B cell (primary cell): Measurements from ENCODE around the gene TMEM154. TPM values are rescaled to one million over a fixed set of nuclear protein-coding genes. Genes with fewer than 3 reads are reported as not detected.

Experiments
- ATAC-seq: fragments of 200-7000 bp; cut with Tn5 transposase; one replicate; pipeline ENCODE4 v1.10.0; 2021; ENCODE audit warnings: low read depth, mild to moderate bottlenecking, moderate number of reproducible peaks, moderate library complexity
- CTCF ChIA-PET: fragments of 350-600 bp; sonication (Branson Sonifier 250); formaldehyde crosslinking; loops from one replicate; lab custom pipeline; 2021; ENCODE audit warnings: antibody characterized with exemption, inconsistent platforms; lab: Charles Lee
- POLR2A ChIA-PET: fragments of 350-600 bp; sonication (Branson Sonifier 250); formaldehyde crosslinking; loops from one replicate; lab custom pipeline; 2021; ENCODE audit warnings: antibody characterized with exemption; lab: Charles Lee
- DNase-seq: peaks from one replicate; pipeline ENCODE4 v3.0.0; 2013
- H2AFZ ChIP-seq: 2 replicates; pipeline ENCODE4 v1.6.1; 2012; ENCODE audit warnings: mild to moderate bottlenecking, low read depth, low read length; ENCODE audit not compliant: insufficient read depth, poor library complexity, severe bottlenecking
- H3K27ac ChIP-seq, 2 donors: 1 replicate in 1 of 2; 2 replicates in 1 of 2; pipeline ENCODE4 v1.5.1; 2012 to 2013; ENCODE audit warnings: low read length in 2 of 2, mild to moderate bottlenecking in 2 of 2, moderate library complexity in 1 of 2
- H3K27me3 ChIP-seq, 4 experiments: fragments of 200-600 bp in 1 of 4; sonication (generic) in 1 of 4; replicated peaks in 1 of 4; 1 replicate in 2 of 4; 2 replicates in 2 of 4; pipeline versions ENCODE4 v1.6.1 to v1.7.0; 2013 to 2016; ENCODE audit warnings: low read length in 3 of 4, mild to moderate bottlenecking in 2 of 4, mixed read lengths in 1 of 4, moderate library complexity in 1 of 4; ENCODE audit not compliant: insufficient read depth in 4 of 4, control insufficient read depth in 3 of 4; ENCODE audit errors: control extremely low read depth in 1 of 4
- H3K36me3 ChIP-seq, 2 experiments: replicated peaks in 1 of 2; 1 replicate in 1 of 2; 2 replicates in 1 of 2; pipeline versions ENCODE4 v1.6.1 to v1.7.1; 2013; ENCODE audit warnings: low read length in 1 of 2; ENCODE audit not compliant: insufficient read depth in 2 of 2, control insufficient read depth in 1 of 2; ENCODE audit errors: control extremely low read depth in 1 of 2, extremely low read depth in 1 of 2
- H3K4me1 ChIP-seq, 2 donors: fragments of 200-600 bp in 1 of 2; sonication (generic) in 1 of 2; 1 replicate in 1 of 2; 2 replicates in 1 of 2; pipeline versions ENCODE4 v1.5.1 to v1.6.1; 2013 to 2017; ENCODE audit warnings: low read length in 2 of 2; ENCODE audit not compliant: control insufficient read depth in 2 of 2, insufficient read depth in 2 of 2
- H3K4me2 ChIP-seq: replicated peaks from 2 replicates; pipeline ENCODE3; 2012; ENCODE audit warnings: mild to moderate bottlenecking, low read depth, low read length; ENCODE audit not compliant: poor library complexity, severe bottlenecking
- H3K4me3 ChIP-seq, 5 experiments: fragments of 200-600 bp in 1 of 5; sonication (generic) in 1 of 5; 1 replicate in 3 of 5; 2 replicates in 2 of 5; pipeline versions ENCODE4 v1.5.1 to v1.7.0; 2011 to 2016; ENCODE audit warnings: low read length in 4 of 5, mild to moderate bottlenecking in 4 of 5, low read depth in 2 of 5, control low read depth in 1 of 5, moderate library complexity in 1 of 5; ENCODE audit not compliant: insufficient read depth in 1 of 5; ENCODE audit errors: control extremely low read depth in 1 of 5, extremely low read depth in 1 of 5
- H3K79me2 ChIP-seq: fragments of 200-600 bp; sonication (generic); one replicate; pipeline ENCODE4 v1.6.0; 2016; ENCODE audit warnings: low read length; ENCODE audit not compliant: control insufficient read depth, insufficient read depth
- H3K9ac ChIP-seq: fragments of 200-600 bp; sonication (generic); 2 replicates; pipeline ENCODE4 v1.6.1; 2017; ENCODE audit warnings: mild to moderate bottlenecking, low read length, moderate library complexity
- H3K9me3 ChIP-seq, 3 donors: one replicate each; pipeline versions ENCODE4 v1.6.1 to v1.7.1; 2013; ENCODE audit warnings: low read length in 2 of 3; ENCODE audit not compliant: control insufficient read depth in 2 of 3, insufficient read depth in 1 of 3; ENCODE audit errors: control extremely low read depth in 1 of 3
- H4K20me1 ChIP-seq: 2 replicates; pipeline ENCODE4 v1.6.0; 2012; ENCODE audit warnings: mild to moderate bottlenecking, low read length; ENCODE audit not compliant: insufficient read depth, control insufficient read depth, poor library complexity, severe bottlenecking
- H3K27ac Mint-ChIP-seq: one replicate; pipeline ENCODE4 v1.8.0; 2021; ENCODE audit warnings: mixed read lengths
- H3K27me3 Mint-ChIP-seq: one replicate; pipeline ENCODE4 v1.8.0; 2021; ENCODE audit warnings: mixed read lengths
- H3K4me1 Mint-ChIP-seq: one replicate; pipeline ENCODE4 v1.8.0; 2021; ENCODE audit warnings: mixed read lengths
- H3K4me3 Mint-ChIP-seq: one replicate; pipeline ENCODE4 v1.8.0; 2021; ENCODE audit warnings: mixed read lengths
- H3K9me3 Mint-ChIP-seq: one replicate; pipeline ENCODE4 v1.8.0; 2022; ENCODE audit warnings: mixed read lengths; ENCODE audit not compliant: insufficient read depth
- CTCF ChIP-seq: fragments of 200-600 bp; IDR thresholded peaks from one replicate; pipeline ENCODE4 v1.8.0; 2022; ENCODE audit warnings: antibody characterized with exemption, mild to moderate bottlenecking
- EZH2 ChIP-seq: IDR thresholded peaks from 2 replicates; pipeline ENCODE4 v1.6.1; 2012; ENCODE audit warnings: borderline replicate concordance, low read depth, mild to moderate bottlenecking, moderate library complexity, low read length; ENCODE audit not compliant: insufficient read depth, poor library complexity, severe bottlenecking
- WGBS: methylation state at CpG from one replicate; pipeline ENCODE4 v1.1.5; 2013; ENCODE audit warnings: missing lambda C conversion rate; ENCODE audit not compliant: insufficient coverage; 5-methylcytosine and 5-hydroxymethylcytosine counted together
- intact Hi-C: fragments of 100-400 bp; cut with micrococcal nuclease; formaldehyde crosslinking; loops from one replicate; pipeline ENCODE4 v1.10.0; 2022
- polyA plus RNA-seq: library from polyadenylated mRNA; depleted of rRNA; stranded (reverse); fragments of >200 nt; gene quantifications from 2 replicates; pipeline ENCODE4 v1.2.3, GENCODE V29; 2012
- total RNA-seq, 2 donors: library from RNA; stranded (reverse); fragments of 120-200 nt in 1 of 2; gene quantifications; 1 replicate in 1 of 2; 2 replicates in 1 of 2; pipeline versions ENCODE4 v1.2.3 to v1.2.4, GENCODE V29; 2013 to 2022

The TMEM154 gene
- total and polyA plus RNA-seq, 2 donors (not counting 1 experiment from before 2014, with no cell fraction given): 20.1 to 99.1 TPM

- Mint-ChIP-seq H3K27me3 (no peaks in the 10 kb centered on the region), H3K27ac (peak overlapping the region; percentile 89), H3K4me3 (peak overlapping the region; percentile 81), H3K4me1 (peaks cover 76% of the 10 kb centered on the region), H3K9me3 (peaks cover 9% of the 10 kb centered on the region)
- ChIA-PET CTCF (interaction anchor here (0.9 kb wide), 1 partner anchor 19 kb away, joined by 3 read pairs; no protein-coding TSS in a partner anchor), POLR2A (interaction anchor here (0.6 kb wide), 1 partner anchor 16 kb away, joined by 9 read pairs; no protein-coding TSS in a partner anchor)
- Histone ChIP-seq H3K36me3 (peaks cover 2 to 11% of the 10 kb centered on the region in 2 experiments), H3K4me2 (peak overlapping the region; percentile 72), H3K9ac (no peak overlapping the region), H3K4me1 (peaks cover 73% of the 10 kb centered on the region in 2 donors), H3K79me2 (peaks cover 84% of the 10 kb centered on the region), H4K20me1 (peaks cover 15% of the 10 kb centered on the region), H3K4me3 (no peak overlapping the region), H3K27me3 (no peaks in the 10 kb centered on the region), H3K27ac (peak overlapping the region; percentile 84), H3K9me3 (peaks cover 3 to 29% (median 21%) of the 10 kb centered on the region in 3 donors), H2AFZ (no peak overlapping the region)
- no peak for ATAC-seq
- TF ChIP-seq EZH2: no peak
- no peak for TF ChIP-seq CTCF
- DNase-seq: no peak
- WGBS: no CpG with 5 or more reads among the region's 4 CpGs
- intact Hi-C loops: loop anchor here (1.0 to 10.0 kb wide), 4 partner anchors 19 to 1645 kb away; partner anchors contain the start of genes ARFIP1, LRBA, RPS3A and TIGD4
Observed at GRCh38 chr4:152659806-152660205, 20.0 kb downstream of the TMEM154 start.

- CTCF ChIA-PET: interaction anchor here (1.3 kb wide), 1 partner anchor 26 kb away, joined by 3 read pairs; no protein-coding TSS in a partner anchor
Observed at GRCh38 chr4:152657657-152658056, 22.1 kb downstream of the TMEM154 start.

More at GRCh38 chr4:152657657-152658056, 22.1 kb downstream of the TMEM154 start:
- Histone ChIP-seq H2AFZ (no peak overlapping the region), H3K27ac (peak overlapping the region in 1 of 2 donors; percentile 29), H3K79me2 (peaks cover 94% of the 10 kb centered on the region), H3K9me3 (peaks cover 3 to 29% (median 21%) of the 10 kb centered on the region in 3 donors), H3K27me3 (no peaks in the 10 kb centered on the region), H3K4me3 (no peak overlapping the region), H3K9ac (no peak overlapping the region), H4K20me1 (peaks cover 26% of the 10 kb centered on the region), H3K4me1 (peaks cover 59 to 62% of the 10 kb centered on the region in 2 donors), H3K36me3 (peaks cover 5 to 18% of the 10 kb centered on the region in 2 experiments), H3K4me2 (no peak overlapping the region)
- Mint-ChIP-seq H3K9me3 (peaks cover 6% of the 10 kb centered on the region), H3K4me3 (no peak overlapping the region), H3K4me1 (peaks cover 66% of the 10 kb centered on the region), H3K27me3 (no peaks in the 10 kb centered on the region), H3K27ac (peak overlapping the region; percentile 47)
- POLR2A ChIA-PET: no interaction called here
- intact Hi-C loops: no loop called here
- no peak for DNase-seq
- no peak for TF ChIP-seq CTCF
- TF ChIP-seq EZH2: no peak
- no peak for ATAC-seq
- WGBS: 100% methylated on average over 1 of the region's 2 CpGs
